Panc1 (cell line): ENCODE results near the gene PRKACG. TPM values are rescaled to one million over a fixed set of nuclear protein-coding genes. Genes with fewer than 3 reads are reported as not detected.

Experiments used
- ATAC-seq: fragments of 200-7000 bp; cut with Tn5 transposase; 2 replicates; pipeline ENCODE4 v1.9.1; 2020; ENCODE audit warnings: mild to moderate bottlenecking, moderate library complexity
- BruUV-seq: library from RNA; stranded (reverse); fragments of 400-500 nt; replicated peaks from 2 replicates; lab custom pipeline; 2021; lab: Mats Ljungman, UMichigan
- CTCF ChIA-PET: fragments of 300-600 bp; sonication (Branson Sonifier 250); formaldehyde crosslinking; loops from one replicate; lab custom pipeline; 2022; ENCODE audit warnings: antibody characterized with exemption; lab: Charles Lee
- POLR2A ChIA-PET: fragments of 300-600 bp; sonication (Branson Sonifier 250); formaldehyde crosslinking; loops from one replicate; lab custom pipeline; 2022; ENCODE audit warnings: antibody characterized with exemption; lab: Charles Lee
- DNase-seq: peaks from one replicate; pipeline ENCODE4 v3.0.0-alpha.2; 2010; ENCODE audit warnings: low read depth, low spot score
- H3K27ac ChIP-seq: 2 replicates; pipeline ENCODE4 v1.5.1; 2011; ENCODE audit warnings: mild to moderate bottlenecking, low read length, inconsistent platforms
- H3K27me3 ChIP-seq: fragments of 200-500 bp; sonication (Bioruptor generic); 2 replicates; pipeline ENCODE4 v1.6.0; 2014; ENCODE audit warnings: low read length, inconsistent platforms; ENCODE audit not compliant: control insufficient read depth, insufficient read depth
- H3K36me3 ChIP-seq: fragments of 200-500 bp; sonication (Bioruptor generic); 2 replicates; pipeline ENCODE4 v1.5.1; 2014; ENCODE audit warnings: inconsistent platforms, mild to moderate bottlenecking, low read length, moderate library complexity; ENCODE audit not compliant: control insufficient read depth, insufficient read depth
- H3K4me1 ChIP-seq: 2 replicates; pipeline ENCODE4 v1.5.1; 2011; ENCODE audit warnings: inconsistent platforms, mild to moderate bottlenecking, low read length, moderate library complexity; ENCODE audit not compliant: control insufficient read depth, insufficient read depth
- H3K4me3 ChIP-seq, 2 experiments: 2 replicates each; pipeline ENCODE4 v1.5.1; 2011 to 2012; ENCODE audit warnings: low read depth in 2 of 2, low read length in 2 of 2, mild to moderate bottlenecking in 2 of 2, inconsistent platforms in 1 of 2, moderate library complexity in 1 of 2
- H3K9me3 ChIP-seq: fragments of 200-500 bp; sonication (Bioruptor generic); 2 replicates; pipeline ENCODE4 v1.5.1; 2014; ENCODE audit warnings: low read depth, mild to moderate bottlenecking, inconsistent platforms, low read length, moderate library complexity; ENCODE audit not compliant: control insufficient read depth, insufficient read depth
- CTCF ChIP-seq: fragments of 450-650 bp; IDR thresholded peaks from 2 replicates; pipeline ENCODE4 v1.5.1; 2017; ENCODE audit warnings: mild to moderate bottlenecking
- POLR2AphosphoS5 ChIP-seq: IDR thresholded peaks from 2 replicates; pipeline ENCODE4 v1.6.1; 2012; ENCODE audit warnings: mild to moderate bottlenecking, low read depth, low read length, moderate library complexity
- REST ChIP-seq, 2 experiments: IDR thresholded peaks; 2 replicates each; pipeline ENCODE4 v1.6.1; 2011 to 2012; ENCODE audit warnings: low read depth in 2 of 2, control low read depth in 1 of 2, low read length in 1 of 2, mild to moderate bottlenecking in 1 of 2, moderate library complexity in 1 of 2; ENCODE audit not compliant: insufficient read depth in 1 of 2
- SIN3A ChIP-seq: IDR thresholded peaks from 2 replicates; pipeline ENCODE4 v1.6.1; 2012; ENCODE audit warnings: low read depth, mild to moderate bottlenecking, low read length, moderate library complexity, borderline replicate concordance; ENCODE audit not compliant: insufficient read depth
- TCF7L2 ChIP-seq: IDR thresholded peaks from 2 replicates; pipeline ENCODE4 v1.6.1; 2011; ENCODE audit warnings: mild to moderate bottlenecking, low read depth, low read length, inconsistent platforms
- in situ Hi-C: cut with HindIII; loops from 2 replicates; pipeline ENCODE4 v1.10.0; 2016; ENCODE audit warnings: low sequenced_read_pairs, low pct_unique_long_range_greater_than_20kb
- intact Hi-C: fragments of 100-400 bp; cut with micrococcal nuclease; formaldehyde crosslinking; loops from one replicate; pipeline ENCODE4 v1.10.0; 2022; ENCODE audit not compliant: unreplicated experiment
- total RNA-seq: library from RNA; stranded (reverse); gene quantifications from one replicate; pipeline ENCODE4 v1.2.1, GENCODE V29; 2021; ENCODE audit not compliant: unreplicated experiment

Gene PRKACG
- total RNA-seq, 1 experiment from 2014 or later = not detected

GRCh38 chr9:68967800-68968199 lies 46.1 kb downstream of the PRKACG start:
- CTCF ChIA-PET = no interaction called here
- DNase-seq (no peak), ATAC-seq (no peak)
- TF ChIP-seq REST (IDR thresholded peaks at IDR 0.05; ENCODE audit: insufficient read depth in 1 of 2, low read depth in 2 of 2, low read length in 1 of 2) = no peak
- no peak for TF ChIP-seq POLR2AphosphoS5
- Histone ChIP-seq H3K4me3 (no peak overlapping the region), H3K9me3 (no peaks in the 10 kb centered on the region), H3K36me3 (no peaks in the 10 kb centered on the region), H3K27me3 (no peaks in the 10 kb centered on the region), H3K4me1 (no peaks in the 10 kb centered on the region), H3K27ac (no peak overlapping the region)
- in situ Hi-C loops (no loop called here), intact Hi-C loops (no loop called here)
- BruUV-seq = no TSS peak
- POLR2A ChIA-PET = no interaction called here

GRCh38 chr9:68966496-68966944 lies 47.4 kb downstream of the PRKACG start:
- no peaks in the 10 kb centered on the region for H3K27me3 ChIP-seq
- no peaks in the 10 kb centered on the region for H3K9me3 ChIP-seq
- no peak overlapping the region for H3K27ac ChIP-seq
- ChIA-PET POLR2A (no interaction called here), CTCF (no interaction called here)
- H3K36me3 ChIP-seq = no peaks in the 10 kb centered on the region
- H3K4me1 ChIP-seq = no peaks in the 10 kb centered on the region
- no TSS peak for BruUV-seq
- in situ Hi-C loops = no loop called here
- no peak for TF ChIP-seq SIN3A
- no peak for TF ChIP-seq CTCF
- TF ChIP-seq TCF7L2 = no peak
- no peak for TF ChIP-seq REST (IDR thresholded peaks at IDR 0.05; ENCODE audit: insufficient read depth in 1 of 2, low read depth in 2 of 2, low read length in 1 of 2)
- TF ChIP-seq POLR2AphosphoS5 = no peak
- intact Hi-C loops = no loop called here
- ATAC-seq (no peak), DNase-seq (no peak)
- no peak overlapping the region for H3K4me3 ChIP-seq
